ENCODE measurements around the gene C8G.

DNA sequence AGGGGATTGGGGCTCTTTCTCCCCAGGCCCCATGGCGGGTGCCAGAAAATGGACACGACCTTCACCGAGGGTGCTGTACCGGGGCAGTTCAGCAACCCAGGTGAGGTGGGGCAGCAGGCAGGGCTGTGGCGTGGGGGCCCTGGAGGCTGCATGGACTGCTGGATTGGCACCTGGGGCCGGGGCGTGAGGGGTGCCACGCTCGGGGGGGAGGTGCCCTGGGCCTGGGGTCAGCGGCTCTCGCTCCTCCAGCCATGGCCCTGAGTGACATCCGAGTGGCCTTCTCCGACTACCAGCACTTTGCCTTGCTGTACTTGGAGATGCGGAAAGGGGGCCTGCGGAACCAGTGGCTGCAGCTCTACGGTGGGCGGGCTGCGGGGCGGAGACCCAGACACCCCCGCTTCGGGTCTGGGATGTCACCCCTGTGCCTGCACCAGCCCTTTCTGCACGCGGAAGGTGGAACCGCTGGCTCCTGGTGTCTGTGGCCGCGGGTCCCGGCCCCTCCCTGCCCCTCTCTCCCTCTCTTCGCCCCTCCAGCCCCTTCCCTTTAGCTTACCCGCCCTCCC is 39.5 kb downstream of the C8G start:
- TF ChIP-seq CTCF (IDR thresholded peaks at IDR 0.05 in 4 of 5, conservative IDR thresholded peaks at IDR 0.05 in 1 of 5) (no peak), POLR2A (IDR thresholded peaks at IDR 0.05) (no peak)
